Peyer's patch (tissue), 4 donors: ENCODE measurements around the gene BLOC1S5.

ENCODE experiments used
- POLR2A ChIP-seq, 2 donors: fragments of 450-650 bp; IDR thresholded peaks; one replicate each; pipeline ENCODE4 v1.5.1; 2017; ENCODE audit warnings: antibody characterized with exemption in 2 of 2, mild to moderate bottlenecking in 2 of 2, moderate library complexity in 2 of 2
- TF ChIP-seq, protein P1 (sequence below), 6 experiments: fragments of 450-650 bp in 4 of 6; fragments of 200-600 bp in 2 of 6; sonication (generic) in 1 of 6; IDR thresholded peaks; one replicate each; pipeline ENCODE4 v1.5.1; 2017 to 2019; ENCODE audit warnings: antibody characterized with exemption in 6 of 6, mild to moderate bottlenecking in 3 of 6, moderate library complexity in 1 of 6

DNA sequence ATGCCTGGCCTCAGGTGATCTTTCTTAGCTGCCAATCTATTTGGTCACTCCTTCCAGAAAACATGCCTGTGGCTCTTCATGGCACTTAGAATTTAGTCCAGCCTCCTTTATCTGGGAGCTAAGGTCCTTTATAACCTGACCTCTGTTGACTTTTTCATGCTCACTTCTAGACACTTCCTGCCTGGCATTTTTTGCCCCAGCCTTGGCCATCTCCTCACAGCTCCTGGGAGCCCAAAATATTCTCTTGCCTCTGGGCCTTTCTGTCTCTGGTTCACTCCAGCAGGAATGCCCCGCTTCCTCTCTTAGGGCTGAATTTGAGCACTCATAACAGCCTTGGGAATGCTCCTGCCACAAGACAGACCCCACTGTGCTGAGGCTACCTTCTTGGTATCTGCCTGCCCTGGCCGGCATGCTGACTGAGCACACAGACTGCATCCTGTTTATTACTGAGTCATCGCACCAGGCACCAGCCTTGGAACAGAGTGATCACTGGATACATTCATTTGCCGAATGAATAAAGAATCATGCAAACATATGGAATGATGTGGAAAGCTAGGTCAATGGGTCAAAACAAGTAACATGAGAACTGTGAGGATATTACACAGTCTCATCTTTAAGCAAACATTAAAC, 44.0 kb upstream of the BLOC1S5 start:
- TF ChIP-seq, protein P1, sequence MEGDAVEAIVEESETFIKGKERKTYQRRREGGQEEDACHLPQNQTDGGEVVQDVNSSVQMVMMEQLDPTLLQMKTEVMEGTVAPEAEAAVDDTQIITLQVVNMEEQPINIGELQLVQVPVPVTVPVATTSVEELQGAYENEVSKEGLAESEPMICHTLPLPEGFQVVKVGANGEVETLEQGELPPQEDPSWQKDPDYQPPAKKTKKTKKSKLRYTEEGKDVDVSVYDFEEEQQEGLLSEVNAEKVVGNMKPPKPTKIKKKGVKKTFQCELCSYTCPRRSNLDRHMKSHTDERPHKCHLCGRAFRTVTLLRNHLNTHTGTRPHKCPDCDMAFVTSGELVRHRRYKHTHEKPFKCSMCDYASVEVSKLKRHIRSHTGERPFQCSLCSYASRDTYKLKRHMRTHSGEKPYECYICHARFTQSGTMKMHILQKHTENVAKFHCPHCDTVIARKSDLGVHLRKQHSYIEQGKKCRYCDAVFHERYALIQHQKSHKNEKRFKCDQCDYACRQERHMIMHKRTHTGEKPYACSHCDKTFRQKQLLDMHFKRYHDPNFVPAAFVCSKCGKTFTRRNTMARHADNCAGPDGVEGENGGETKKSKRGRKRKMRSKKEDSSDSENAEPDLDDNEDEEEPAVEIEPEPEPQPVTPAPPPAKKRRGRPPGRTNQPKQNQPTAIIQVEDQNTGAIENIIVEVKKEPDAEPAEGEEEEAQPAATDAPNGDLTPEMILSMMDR (IDR thresholded peaks at IDR 0.05) = no peak
- TF ChIP-seq POLR2A (IDR thresholded peaks at IDR 0.05) = no peak
